ENCODE measurements around the gene DRG2. TPM values are rescaled to one million over a fixed set of nuclear protein-coding genes. Genes with fewer than 3 reads are reported as not detected.

The DRG2 gene
- total RNA-seq, 1 donor from 2014 or later = 13.0 TPM

- DNase-seq (ENCODE audit: low spot score) = no peak
- ATAC-seq = no peak
Measured at GRCh38 chr17:18074566-18075272, 13.0 kb upstream of the DRG2 start.

- ATAC-seq (no peak), DNase-seq (ENCODE audit: low spot score) (no peak)
Measured at GRCh38 chr17:18076936-18077335, 10.8 kb upstream of the DRG2 start.

DNA sequence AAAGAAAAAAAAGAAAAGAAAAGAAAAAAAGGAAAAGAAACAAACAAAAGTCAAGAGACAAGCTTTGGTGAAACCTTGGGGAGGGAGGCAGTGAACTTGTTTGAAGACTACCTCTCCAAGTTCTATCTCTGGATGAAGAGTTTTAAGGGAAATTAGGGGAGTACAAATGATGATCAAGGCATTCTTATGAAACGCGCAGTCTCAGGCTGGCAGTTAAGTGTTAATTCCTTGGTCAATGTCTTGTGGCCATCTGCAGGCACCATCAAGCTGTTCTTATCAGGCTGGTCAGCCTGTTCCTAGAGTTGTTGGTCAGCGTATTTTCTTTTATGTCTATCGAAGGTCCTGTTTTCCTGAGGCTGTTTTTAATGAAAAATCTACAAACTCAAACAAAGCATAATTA is 8.2 kb upstream of the DRG2 start:
- DNase-seq (ENCODE audit: low spot score) (no peak), ATAC-seq (no peak)

DNA sequence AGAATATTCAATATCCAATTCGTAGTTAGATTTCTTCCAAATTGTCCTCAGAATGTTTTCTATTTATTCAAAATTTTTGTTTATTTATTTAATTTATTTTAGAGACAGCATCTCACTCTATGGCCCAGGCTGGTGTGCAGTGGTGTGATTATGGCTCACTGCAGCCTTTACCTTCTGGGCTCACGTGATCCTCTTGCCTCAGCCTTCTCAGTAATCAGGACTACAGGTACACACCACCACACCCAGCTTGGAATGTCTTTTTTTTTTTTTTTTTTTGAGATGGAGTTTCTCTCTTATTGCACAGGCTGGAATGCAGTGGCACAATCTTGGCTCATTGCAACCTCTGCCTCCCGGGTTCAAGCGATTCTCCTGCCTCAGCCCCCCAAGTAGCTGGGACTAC is 3.5 kb upstream of the DRG2 start:
- ATAC-seq (no peak), DNase-seq (ENCODE audit: low spot score) (no peak)

GRCh38 chr17:18089613-18090012 is 1.9 kb downstream of the DRG2 start:
- ATAC-seq (no peak), DNase-seq (ENCODE audit: low spot score) (no peak)

DNA sequence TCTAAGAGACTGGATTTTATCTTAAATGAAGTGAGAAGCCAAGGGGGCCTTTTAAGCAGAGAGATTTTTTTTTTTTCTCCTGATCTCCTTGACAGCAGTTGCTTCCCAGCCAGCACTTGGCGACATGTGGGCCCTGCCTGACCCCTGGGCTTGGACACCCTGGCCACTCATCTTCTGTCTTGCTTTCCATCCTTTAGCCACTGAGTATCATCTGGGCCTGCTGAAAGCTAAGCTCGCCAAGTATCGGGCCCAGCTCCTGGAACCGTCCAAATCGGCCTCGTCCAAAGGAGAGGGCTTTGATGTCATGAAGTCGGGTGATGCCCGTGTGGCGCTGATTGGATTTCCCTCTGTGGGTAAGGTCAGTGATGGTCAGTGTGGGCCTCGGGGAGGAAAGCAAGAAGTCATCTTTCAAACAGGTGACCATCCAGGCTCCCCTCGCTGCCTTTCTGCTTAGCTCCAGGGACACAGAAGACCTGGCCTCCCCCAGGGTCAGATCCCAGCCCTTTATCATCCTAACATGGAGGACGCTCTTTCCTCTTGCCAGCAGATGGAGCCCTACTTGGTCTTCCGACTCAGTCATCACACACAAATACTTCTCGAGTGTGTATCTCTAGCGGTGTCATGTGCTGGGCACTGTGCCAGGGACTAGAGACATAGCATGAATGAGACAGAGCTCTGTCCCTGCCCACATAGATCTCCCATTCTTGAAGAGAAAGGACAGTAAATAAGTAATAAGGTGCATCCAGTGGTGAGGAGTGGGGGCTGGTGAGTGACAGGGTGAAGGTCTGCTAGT is 6.1 kb downstream of the DRG2 start:
- ATAC-seq (peak; percentile 47), DNase-seq (ENCODE audit: low spot score) (no peak)

DNA sequence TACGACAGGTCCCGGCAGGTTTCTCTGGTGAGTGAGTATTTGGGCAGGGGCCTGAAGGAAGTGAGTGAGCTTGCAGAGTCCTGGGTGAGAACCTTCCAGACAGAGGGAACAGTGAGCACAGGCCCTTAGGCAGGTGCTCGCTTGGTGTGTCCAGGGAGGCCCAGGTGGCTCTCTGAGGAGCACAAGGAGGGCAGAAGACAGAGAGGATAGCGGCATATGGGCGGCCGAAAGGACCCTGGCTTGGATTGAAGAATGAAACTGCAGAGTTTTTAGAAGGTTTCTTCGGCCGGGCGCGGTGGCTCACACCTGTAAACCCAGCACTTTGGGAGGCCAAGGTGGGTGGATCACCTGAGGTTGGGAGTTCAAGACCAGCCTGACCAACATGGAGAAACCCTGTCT is 6.7 kb downstream of the DRG2 start:
- ATAC-seq (no peak), DNase-seq (ENCODE audit: low spot score) (no peak)

GRCh38 chr17:18099516-18099915 is 11.8 kb downstream of the DRG2 start:
- ATAC-seq (no peak), DNase-seq (ENCODE audit: low spot score) (no peak)

DNA sequence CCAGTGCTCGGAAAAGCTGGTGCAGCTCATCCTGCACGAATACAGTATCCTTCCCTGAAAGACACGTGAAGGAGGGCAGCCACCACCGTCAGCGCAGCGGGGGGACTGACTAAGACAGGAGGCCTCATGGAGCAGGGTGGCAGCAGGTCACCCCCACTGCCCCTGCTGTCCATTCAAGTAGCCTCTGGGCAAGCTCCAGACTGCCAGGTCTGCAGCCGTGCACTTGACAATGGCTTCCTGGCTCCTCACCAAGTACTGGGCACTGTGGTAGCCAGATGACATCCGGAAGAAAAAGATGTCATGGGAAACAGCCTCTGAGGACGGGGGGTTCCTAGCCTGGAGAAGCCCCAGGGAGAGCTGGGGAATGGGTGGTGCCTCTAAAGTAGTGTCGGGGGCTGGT is 12.9 kb downstream of the DRG2 start:
- peak; percentile 2 for ATAC-seq
- DNase-seq (ENCODE audit: low spot score) = no peak

DNA sequence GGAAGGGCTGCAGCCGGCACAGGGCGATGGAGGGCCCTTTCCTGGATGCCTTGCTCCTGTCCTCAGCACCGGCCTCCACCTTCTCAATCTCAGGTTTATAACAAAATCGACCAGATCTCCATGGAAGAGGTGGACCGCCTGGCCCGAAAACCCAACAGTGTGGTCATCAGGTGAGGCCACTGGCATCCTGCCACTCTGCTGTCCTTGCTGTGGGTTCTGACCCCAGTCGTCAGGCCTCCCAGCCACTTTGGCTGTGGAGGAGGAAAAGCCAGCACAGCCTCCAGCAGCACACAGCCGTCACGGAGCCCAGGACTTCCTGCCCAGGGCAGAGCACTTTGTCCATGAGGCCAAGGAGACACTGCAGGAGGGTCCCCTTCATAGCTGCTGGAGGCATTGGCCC is 14.1 kb downstream of the DRG2 start:
- DNase-seq (ENCODE audit: low spot score) (no peak), ATAC-seq (peak; percentile 10)

- DNase-seq (ENCODE audit: low spot score) (no peak), ATAC-seq (peak; percentile 1)
Measured at GRCh38 chr17:18102640-18103039, 14.9 kb downstream of the DRG2 start.

DNA sequence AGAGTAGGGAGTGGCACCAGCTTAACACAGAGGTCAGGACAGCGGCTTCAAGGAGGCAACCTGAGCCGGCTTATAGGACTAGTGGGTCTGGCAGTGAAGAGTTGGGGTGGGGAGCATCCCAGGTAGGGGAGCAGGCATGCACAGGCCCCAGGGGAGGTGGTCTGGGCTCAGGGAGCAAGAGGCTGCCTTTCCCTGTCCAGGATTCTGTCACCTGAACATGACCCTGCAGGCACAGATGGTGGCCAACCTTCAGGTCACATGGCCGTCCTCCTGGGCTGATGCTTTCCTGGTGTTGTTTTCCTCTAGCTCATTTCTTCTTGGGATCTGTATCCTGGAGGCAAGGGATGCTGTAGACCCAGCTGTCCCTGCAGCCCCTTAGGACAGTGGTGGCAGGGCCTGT is 17.3 kb downstream of the DRG2 start:
- no peak for DNase-seq (ENCODE audit: low spot score)
- ATAC-seq = peak; percentile 12

GRCh38 chr17:18105595-18105994 is 17.8 kb downstream of the DRG2 start:
- no peak for ATAC-seq
- no peak for DNase-seq (ENCODE audit: low spot score)

- DNase-seq (ENCODE audit: low spot score) (no peak), ATAC-seq (peak; percentile 6)
Measured at GRCh38 chr17:18106211-18106610, 18.5 kb downstream of the DRG2 start.

- ATAC-seq (no peak), DNase-seq (ENCODE audit: low spot score) (no peak)
Measured at GRCh38 chr17:18107061-18107790, 19.5 kb downstream of the DRG2 start.

GRCh38 chr17:18107971-18108370 is 20.2 kb downstream of the DRG2 start:
- ATAC-seq (no peak), DNase-seq (ENCODE audit: low spot score) (no peak)

DNA sequence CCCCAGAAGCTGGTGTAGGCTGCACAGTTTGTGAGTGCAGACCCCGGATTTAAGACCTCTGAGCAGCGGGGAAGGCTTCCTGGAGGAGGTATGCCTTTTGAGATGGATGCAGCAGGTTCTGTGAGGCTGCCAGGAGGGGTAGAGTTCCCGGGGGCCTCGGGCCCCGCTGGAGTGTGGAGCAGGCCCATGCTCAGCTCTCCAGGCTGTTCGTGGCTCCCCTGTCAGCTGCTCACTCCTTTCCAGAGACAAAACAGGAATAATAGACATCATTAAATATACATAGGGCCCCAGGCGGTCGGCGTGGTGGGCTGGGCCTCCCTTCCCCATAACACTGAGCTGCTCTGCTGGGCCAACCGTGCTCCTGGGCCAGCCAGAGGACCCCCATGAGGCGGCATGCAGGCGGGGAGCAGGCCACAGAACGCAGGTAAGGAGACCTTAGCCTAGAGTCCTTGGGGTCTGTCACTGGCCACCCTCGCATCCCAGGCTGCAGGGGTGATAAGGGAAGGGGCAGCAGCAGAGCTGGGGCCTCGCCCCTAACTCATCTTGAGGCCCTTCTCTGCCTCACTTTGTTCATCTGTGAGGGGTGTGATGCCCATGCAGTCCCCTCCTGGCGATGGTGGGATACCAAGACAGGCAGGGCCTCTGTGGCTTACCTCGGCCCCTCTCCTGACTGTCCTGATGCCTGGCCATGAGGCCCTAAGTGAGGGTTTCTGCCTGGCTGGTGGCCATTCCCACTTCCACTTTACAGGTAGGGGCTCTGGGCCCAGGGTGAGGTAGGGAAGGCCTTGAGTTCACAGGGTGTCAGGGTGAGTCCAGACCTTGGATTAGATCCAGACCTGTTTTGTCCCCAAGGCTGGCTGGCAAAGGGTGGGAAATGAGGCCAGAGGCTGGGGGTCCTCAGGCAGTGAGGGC is 20.9 kb downstream of the DRG2 start, which contains the start of gene MYO15A:
Gene MYO15A (plus strand): TSS at position 356 of the 912 bp plus-strand sequence. CDS start 10,045 bp downstream, outside the sequence.
- DNase-seq (ENCODE audit: low spot score) = no peak
- ATAC-seq = no peak

DNA sequence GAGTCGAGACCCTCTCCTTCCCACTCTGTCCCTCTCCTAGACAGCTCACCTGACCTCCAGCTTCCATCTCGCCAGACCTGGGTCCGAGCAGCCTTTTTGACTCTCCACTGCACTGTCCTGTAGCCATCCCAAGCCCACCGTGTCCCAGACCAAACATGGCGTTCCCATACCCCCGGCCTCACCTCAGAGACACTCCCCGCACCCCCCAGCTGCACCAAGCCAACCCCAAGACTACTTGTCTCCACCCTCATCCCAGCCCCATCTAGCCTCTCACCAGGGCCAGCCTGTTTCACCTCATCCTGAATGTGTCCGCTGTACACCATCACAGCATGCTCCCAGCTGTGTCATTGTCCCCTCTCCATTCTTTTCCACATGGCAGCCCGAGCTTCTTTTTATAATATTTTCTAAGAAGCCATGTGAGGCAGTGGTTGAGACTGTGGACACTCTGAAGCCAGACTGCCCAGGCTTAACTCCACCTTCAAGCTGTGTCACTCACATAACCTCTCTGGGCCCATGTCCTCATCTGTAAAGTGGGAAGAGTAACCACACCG is 22.3 kb downstream of the DRG2 start:
- DNase-seq (ENCODE audit: low spot score) = no peak
- ATAC-seq = no peak

- peak; percentile 3 for ATAC-seq
- no peak for DNase-seq (ENCODE audit: low spot score)
Measured at GRCh38 chr17:18110636-18111145, 22.9 kb downstream of the DRG2 start.

- no peak for DNase-seq (ENCODE audit: low spot score)
- peak; percentile 5 for ATAC-seq
Measured at GRCh38 chr17:18111330-18111971, 23.7 kb downstream of the DRG2 start.
